ENCODE results near the gene FSCN2.

DNA sequence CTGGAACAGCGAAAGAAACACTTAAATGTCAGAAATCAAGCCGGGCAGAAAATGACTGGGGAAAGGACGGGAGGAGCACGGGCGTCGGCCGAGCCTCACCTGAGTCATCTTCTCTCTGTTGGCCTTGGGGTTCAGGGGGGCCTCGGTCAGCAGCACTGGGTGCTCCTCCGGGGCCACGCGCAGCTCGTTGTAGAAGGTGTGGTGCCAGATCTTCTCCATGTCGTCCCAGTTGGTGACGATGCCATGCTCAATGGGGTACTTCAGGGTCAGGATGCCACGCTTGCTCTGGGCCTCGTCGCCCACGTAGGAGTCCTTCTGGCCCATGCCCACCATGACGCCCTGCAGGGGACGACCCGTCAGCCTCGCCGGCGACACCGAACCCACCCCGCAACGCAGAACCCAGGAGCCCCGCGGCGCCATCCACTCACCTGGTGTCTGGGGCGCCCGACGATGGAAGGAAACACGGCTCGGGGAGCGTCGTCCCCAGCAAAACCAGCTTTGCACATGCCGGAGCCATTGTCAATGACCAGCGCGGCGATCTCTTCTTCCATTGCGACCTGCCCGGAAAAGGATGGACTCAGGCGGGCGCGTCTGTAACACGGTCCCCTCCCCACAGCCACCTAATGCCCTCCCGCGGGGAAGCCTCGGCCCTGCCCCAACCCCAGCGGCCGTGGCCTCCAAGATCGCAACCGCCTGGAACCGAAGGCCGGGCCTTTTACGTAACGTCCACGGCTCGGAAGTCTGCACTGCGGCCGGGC, 16.2 kb upstream of the FSCN2 start:
- no peak for TF ChIP-seq CEBPB (IDR thresholded peaks at IDR 0.05; ENCODE audit: low read depth, low read length)
- TF ChIP-seq MAFK (IDR thresholded peaks at IDR 0.05; ENCODE audit: low read depth, low read length) = no peak
- TF ChIP-seq, protein P1, sequence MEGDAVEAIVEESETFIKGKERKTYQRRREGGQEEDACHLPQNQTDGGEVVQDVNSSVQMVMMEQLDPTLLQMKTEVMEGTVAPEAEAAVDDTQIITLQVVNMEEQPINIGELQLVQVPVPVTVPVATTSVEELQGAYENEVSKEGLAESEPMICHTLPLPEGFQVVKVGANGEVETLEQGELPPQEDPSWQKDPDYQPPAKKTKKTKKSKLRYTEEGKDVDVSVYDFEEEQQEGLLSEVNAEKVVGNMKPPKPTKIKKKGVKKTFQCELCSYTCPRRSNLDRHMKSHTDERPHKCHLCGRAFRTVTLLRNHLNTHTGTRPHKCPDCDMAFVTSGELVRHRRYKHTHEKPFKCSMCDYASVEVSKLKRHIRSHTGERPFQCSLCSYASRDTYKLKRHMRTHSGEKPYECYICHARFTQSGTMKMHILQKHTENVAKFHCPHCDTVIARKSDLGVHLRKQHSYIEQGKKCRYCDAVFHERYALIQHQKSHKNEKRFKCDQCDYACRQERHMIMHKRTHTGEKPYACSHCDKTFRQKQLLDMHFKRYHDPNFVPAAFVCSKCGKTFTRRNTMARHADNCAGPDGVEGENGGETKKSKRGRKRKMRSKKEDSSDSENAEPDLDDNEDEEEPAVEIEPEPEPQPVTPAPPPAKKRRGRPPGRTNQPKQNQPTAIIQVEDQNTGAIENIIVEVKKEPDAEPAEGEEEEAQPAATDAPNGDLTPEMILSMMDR (conservative IDR thresholded peaks at IDR 0.05; ENCODE audit: low read depth, low read length) = no peak
- TF ChIP-seq RCOR1 (IDR thresholded peaks at IDR 0.05; ENCODE audit: insufficient replicate concordance, low read length) = no peak
- TF ChIP-seq MXI1 (IDR thresholded peaks at IDR 0.05; ENCODE audit: borderline replicate concordance, low read depth, low read length) = no peak
- TF ChIP-seq, protein P2, sequence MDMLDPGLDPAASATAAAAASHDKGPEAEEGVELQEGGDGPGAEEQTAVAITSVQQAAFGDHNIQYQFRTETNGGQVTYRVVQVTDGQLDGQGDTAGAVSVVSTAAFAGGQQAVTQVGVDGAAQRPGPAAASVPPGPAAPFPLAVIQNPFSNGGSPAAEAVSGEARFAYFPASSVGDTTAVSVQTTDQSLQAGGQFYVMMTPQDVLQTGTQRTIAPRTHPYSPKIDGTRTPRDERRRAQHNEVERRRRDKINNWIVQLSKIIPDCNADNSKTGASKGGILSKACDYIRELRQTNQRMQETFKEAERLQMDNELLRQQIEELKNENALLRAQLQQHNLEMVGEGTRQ (IDR thresholded peaks at IDR 0.05; ENCODE audit: low read depth, low read length) = no peak
- TF ChIP-seq MAZ (IDR thresholded peaks at IDR 0.05; ENCODE audit: borderline replicate concordance, low read depth, low read length) = no peak
- TF ChIP-seq SMC3 (IDR thresholded peaks at IDR 0.05; ENCODE audit: low read depth, low read length) = no peak
- no peak for TF ChIP-seq RFX5 (IDR thresholded peaks at IDR 0.05; ENCODE audit: low read depth, low read length)

Measured in IMR-90 (cell line).